T-cell (primary cell): ENCODE measurements around the gene VSIG10L. TPM values are rescaled to one million over a fixed set of nuclear protein-coding genes. Genes with fewer than 3 reads are reported as not detected.

Experiments
- ATAC-seq, 4 experiments: fragments of 200-7000 bp in 3 of 4; fragments of 150-1000 bp in 1 of 4; cut with Tn5 transposase; replicated peaks in 1 of 4; 1 replicate in 3 of 4; 2 replicates in 1 of 4; pipeline ENCODE4 v1.10.0; 2021; ENCODE audit warnings: moderate library complexity in 3 of 4, mild to moderate bottlenecking in 2 of 4, moderate number of reproducible peaks in 1 of 4
- CTCF ChIA-PET, 2 donors: fragments of 300-600 bp; sonication (Branson Sonifier 250); formaldehyde crosslinking; loops; one replicate each; lab custom pipeline; 2022; ENCODE audit warnings: antibody characterized with exemption in 2 of 2; lab: Charles Lee
- POLR2A ChIA-PET, 2 donors: fragments of 300-600 bp; sonication (Branson Sonifier 250); formaldehyde crosslinking; loops; one replicate each; lab custom pipeline; 2022; ENCODE audit warnings: antibody characterized with exemption in 2 of 2; lab: Charles Lee
- DNase-seq, 35 experiments: peaks; one replicate each; pipeline versions ENCODE4 v3.0.0 to v3.0.0-alpha.2; 2013 to 2023
- H3K27ac ChIP-seq: one replicate; pipeline ENCODE4 v1.5.1; 2013; ENCODE audit warnings: low read length
- H3K27me3 ChIP-seq, 2 experiments: replicated peaks in 1 of 2; 1 replicate in 1 of 2; 2 replicates in 1 of 2; pipeline versions ENCODE4 v1.6.1 to v1.7.0; 2013; ENCODE audit warnings: low read length in 1 of 2, mixed read lengths in 1 of 2; ENCODE audit not compliant: control insufficient read depth in 2 of 2, insufficient read depth in 2 of 2; ENCODE audit errors: extremely low read depth in 1 of 2
- H3K36me3 ChIP-seq, 2 donors: 1 replicate in 1 of 2; 2 replicates in 1 of 2; pipeline versions ENCODE4 v1.6.1 to v1.7.0; 2013; ENCODE audit warnings: low read length in 1 of 2; ENCODE audit not compliant: control insufficient read depth in 2 of 2, insufficient read depth in 1 of 2; ENCODE audit errors: extremely low read depth in 1 of 2
- H3K4me1 ChIP-seq, 2 experiments: 1 replicate in 1 of 2; 2 replicates in 1 of 2; pipeline versions ENCODE4 v1.6.1 to v1.7.0; 2013; ENCODE audit warnings: low read length in 2 of 2, mixed read lengths in 1 of 2; ENCODE audit not compliant: insufficient read depth in 2 of 2, control insufficient read depth in 1 of 2; ENCODE audit errors: extremely low read depth in 1 of 2
- H3K4me3 ChIP-seq, 2 donors: 1 replicate in 1 of 2; 2 replicates in 1 of 2; pipeline versions ENCODE4 v1.5.1 to v1.7.0; 2013; ENCODE audit warnings: mild to moderate bottlenecking in 2 of 2, low read length in 1 of 2, moderate library complexity in 1 of 2; ENCODE audit not compliant: control insufficient read depth in 1 of 2; ENCODE audit errors: extremely low read depth in 1 of 2
- H3K9me3 ChIP-seq: 2 replicates; pipeline ENCODE4 v1.7.0; 2013
- H3K27ac Mint-ChIP-seq, 2 donors: one replicate each; pipeline ENCODE4 v1.8.0; 2020 to 2021; ENCODE audit warnings: mild to moderate bottlenecking in 2 of 2, mixed read lengths in 2 of 2
- H3K27me3 Mint-ChIP-seq, 2 donors: one replicate each; pipeline ENCODE4 v1.8.0; 2021 to 2022; ENCODE audit warnings: mixed read lengths in 2 of 2
- H3K36me3 Mint-ChIP-seq: one replicate; pipeline ENCODE4 v1.8.0; 2021; ENCODE audit warnings: mixed read lengths
- H3K4me1 Mint-ChIP-seq, 3 donors: one replicate each; pipeline ENCODE4 v1.8.0; 2020 to 2022; ENCODE audit warnings: mixed read lengths in 3 of 3, mild to moderate bottlenecking in 1 of 3
- H3K4me3 Mint-ChIP-seq, 3 donors: one replicate each; pipeline ENCODE4 v1.8.0; 2020 to 2022; ENCODE audit warnings: mild to moderate bottlenecking in 3 of 3, mixed read lengths in 3 of 3, moderate library complexity in 3 of 3
- H3K9me3 Mint-ChIP-seq, 3 donors: one replicate each; pipeline ENCODE4 v1.8.0; 2020 to 2022; ENCODE audit warnings: mixed read lengths in 3 of 3
- WGBS: methylation state at CpG from one replicate; pipeline ENCODE4 v1.1.5; 2013; ENCODE audit warnings: missing lambda C conversion rate; ENCODE audit not compliant: insufficient coverage; 5-methylcytosine and 5-hydroxymethylcytosine counted together
- total RNA-seq, 35 experiments: library from RNA in 6 of 35; stranded (reverse) in 6 of 35; fragments of 120-200 nt in 1 of 35; gene quantifications; one replicate each; pipeline versions ENCODE4 v1.2.1 to v1.2.4 and lab custom pipeline; 2013 to 2026

VSIG10L gene
- total RNA-seq, 5 donors from 2014 or later (not counting 1 experiment from before 2014, with no cell fraction given): 0.18 to 0.70 (median 0.39) TPM

DNA sequence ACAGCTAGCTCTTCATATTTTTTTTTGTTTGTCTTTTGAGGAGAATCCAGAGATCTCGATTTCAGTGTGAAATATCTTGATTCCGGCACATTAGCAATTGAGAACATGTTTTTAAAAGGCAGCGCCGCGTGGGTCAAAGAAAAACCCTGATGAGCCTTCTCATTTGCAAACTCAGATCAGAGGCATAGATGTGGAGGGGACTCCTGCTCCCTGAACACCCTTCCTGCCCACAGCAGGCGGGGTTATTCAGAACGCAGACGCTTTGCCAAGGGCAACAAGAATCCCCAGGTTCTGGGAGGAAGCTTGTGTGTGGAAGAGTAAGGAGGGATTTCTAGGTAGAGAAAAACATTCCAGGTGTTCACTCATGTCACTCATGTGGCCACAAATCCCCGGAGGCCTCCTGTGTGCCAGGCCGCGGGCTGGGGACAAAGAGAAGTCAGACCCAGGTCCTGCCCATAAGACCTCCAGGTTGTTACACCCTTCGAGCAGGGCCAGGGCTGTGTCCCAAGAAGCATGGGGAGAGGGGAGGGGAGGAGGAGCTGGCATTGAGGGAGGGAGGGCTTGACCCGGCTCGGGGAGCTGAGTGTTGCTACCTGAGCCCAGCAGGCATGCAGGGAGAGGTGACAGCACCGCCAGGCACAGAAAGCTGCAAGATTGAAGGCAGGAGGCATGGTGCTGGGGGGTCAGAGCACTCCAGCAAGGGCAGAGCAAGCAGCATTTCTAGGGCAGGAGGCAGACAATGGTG is 46.4 kb downstream of the VSIG10L start:
- H3K27ac ChIP-seq: no peak overlapping the region
- H3K36me3 Mint-ChIP-seq: no peaks in the 10 kb centered on the region

DNA sequence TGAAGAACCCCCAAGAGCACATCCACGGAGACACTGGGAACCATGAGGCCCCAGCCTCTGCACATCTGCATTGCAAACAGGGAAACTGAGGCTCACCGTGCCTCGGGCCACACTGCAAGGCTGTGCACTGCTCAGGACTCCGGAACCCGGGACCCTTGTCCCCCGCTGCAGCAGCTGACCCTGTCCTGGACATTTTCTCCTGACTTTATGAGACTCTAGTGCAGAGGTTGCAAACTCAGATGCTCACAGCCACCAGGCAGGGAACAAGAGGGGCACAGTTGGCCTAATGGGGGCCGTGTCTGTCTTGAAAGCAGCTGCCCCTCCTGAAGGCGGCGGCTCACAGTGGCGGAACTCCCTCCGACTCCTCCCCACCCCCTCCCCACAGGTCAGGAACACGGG is 47.0 kb downstream of the VSIG10L start:
- Histone ChIP-seq H3K27ac (no peak overlapping the region), H3K27me3 (peaks cover 0 to 48% of the 10 kb centered on the region in 2 experiments), H3K4me1 (no peaks in the 10 kb centered on the region), H3K4me3 (no peak overlapping the region), H3K9me3 (no peaks in the 10 kb centered on the region), H3K36me3 (no peaks in the 10 kb centered on the region)
- ChIA-PET CTCF (no interaction called here), POLR2A (no interaction called here)
- ATAC-seq (no peak), DNase-seq (no peak)
- H3K27me3 Mint-ChIP-seq: peaks cover 21 to 44% of the 10 kb centered on the region in 2 donors
- H3K4me1 Mint-ChIP-seq: no peaks in the 10 kb centered on the region
- WGBS: 75% methylated on average over 6 of the region's 12 CpGs
- no peaks in the 10 kb centered on the region for H3K9me3 Mint-ChIP-seq
- H3K36me3 Mint-ChIP-seq: no peaks in the 10 kb centered on the region
- no peak overlapping the region for H3K27ac Mint-ChIP-seq
- no peak overlapping the region for H3K4me3 Mint-ChIP-seq

More for the DNA sequence above, 46.4 kb downstream of the VSIG10L start:
- POLR2A ChIA-PET: no interaction called here
- Histone ChIP-seq H3K36me3 (no peaks in the 10 kb centered on the region), H3K9me3 (no peaks in the 10 kb centered on the region), H3K4me1 (no peaks in the 10 kb centered on the region), H3K4me3 (no peak overlapping the region), H3K27me3 (peaks cover 0 to 48% of the 10 kb centered on the region in 2 experiments)
- H3K9me3 Mint-ChIP-seq: no peaks in the 10 kb centered on the region
- peaks cover 21 to 47% of the 10 kb centered on the region in 2 donors for H3K27me3 Mint-ChIP-seq
- WGBS: 75% methylated on average over 7 of the region's 15 CpGs
- no peak overlapping the region for H3K27ac Mint-ChIP-seq
- H3K4me3 Mint-ChIP-seq: no peak overlapping the region
- CTCF ChIA-PET: no interaction called here
- H3K4me1 Mint-ChIP-seq: no peaks in the 10 kb centered on the region
- no peak for DNase-seq
- ATAC-seq: no peak

DNA sequence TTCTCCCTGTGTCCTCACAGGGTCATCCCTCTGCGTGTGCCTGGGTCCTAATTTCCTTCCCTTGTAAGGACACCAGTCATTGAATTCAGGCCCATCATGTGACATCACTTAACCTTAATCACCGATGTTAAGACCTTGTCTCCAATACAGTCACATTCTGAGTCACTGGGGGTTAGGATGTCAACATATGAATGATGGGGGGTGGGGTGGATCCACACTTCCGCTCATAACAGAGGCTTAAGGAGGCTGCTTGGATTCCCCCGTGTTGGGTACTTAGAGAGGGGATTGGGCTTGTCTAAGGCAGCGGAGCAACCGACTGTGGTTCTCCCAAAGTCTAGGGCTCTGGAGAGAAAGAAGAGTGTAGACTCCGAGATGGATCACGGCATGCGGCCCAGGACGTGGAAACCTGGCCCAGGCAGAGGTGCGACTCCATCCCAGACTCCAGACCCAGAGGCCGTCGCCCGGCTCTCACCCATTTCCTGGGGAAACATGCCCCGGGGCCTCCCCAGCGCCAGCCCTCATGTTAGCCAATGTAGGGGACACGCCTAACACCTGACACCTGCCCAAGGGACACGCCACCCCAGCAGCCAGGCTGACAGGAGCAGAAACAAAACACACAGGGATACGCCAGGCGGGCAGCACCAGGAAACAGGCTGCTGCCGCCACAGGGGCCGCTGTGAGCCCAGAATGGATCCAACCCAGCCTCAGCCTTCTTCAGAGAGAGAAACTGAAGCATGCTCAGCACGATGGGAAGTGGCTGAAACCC is 47.5 kb downstream of the VSIG10L start:
- no peak for DNase-seq
- CTCF ChIA-PET: no interaction called here
- POLR2A ChIA-PET: no interaction called here

DNA sequence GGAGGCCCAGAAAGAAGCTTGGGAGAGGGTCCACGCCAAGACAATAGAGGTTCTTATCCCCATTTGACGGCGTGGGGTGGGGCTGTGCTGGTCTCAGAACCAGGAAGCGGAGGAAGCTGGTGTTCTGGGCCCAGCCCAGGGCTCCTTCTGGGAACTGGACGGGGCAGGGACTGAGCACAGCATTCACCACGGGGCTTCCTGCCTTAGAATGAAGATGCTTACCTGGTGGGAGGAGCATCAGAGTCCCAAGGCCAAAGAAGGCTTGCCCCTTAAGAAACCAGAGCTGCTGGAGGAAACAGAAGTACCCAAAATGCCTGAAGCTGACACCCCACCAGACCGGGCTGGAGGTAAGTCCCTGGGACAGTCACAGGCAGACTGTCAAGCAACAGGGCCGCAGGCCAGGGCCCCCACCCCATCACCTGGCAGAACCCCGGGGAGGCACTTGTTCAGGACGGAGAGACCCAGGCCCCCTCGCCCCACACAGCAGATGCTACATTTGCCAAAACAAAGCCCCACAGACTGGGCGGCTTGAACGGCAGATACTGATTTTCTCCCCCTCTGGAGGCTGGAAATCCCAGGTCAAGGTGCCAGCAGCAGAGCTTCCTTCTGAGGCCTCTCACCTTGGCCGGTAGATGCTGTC is 48.2 kb downstream of the VSIG10L start:
- no peak overlapping the region for H3K27ac Mint-ChIP-seq
- H3K27ac ChIP-seq: no peak overlapping the region
- no peak overlapping the region for H3K4me3 ChIP-seq
- no peaks in the 10 kb centered on the region for H3K9me3 ChIP-seq
- no peaks in the 10 kb centered on the region for H3K9me3 Mint-ChIP-seq
- DNase-seq (no peak), ATAC-seq (no peak)
- WGBS: 84% methylated on average over 14 of the region's 14 CpGs
- H3K36me3 ChIP-seq: no peaks in the 10 kb centered on the region
- no peaks in the 10 kb centered on the region for H3K36me3 Mint-ChIP-seq
- no peak overlapping the region for H3K4me3 Mint-ChIP-seq
- H3K4me1 Mint-ChIP-seq: no peaks in the 10 kb centered on the region
- ChIA-PET POLR2A (no interaction called here), CTCF (no interaction called here)
- H3K27me3 Mint-ChIP-seq: peaks cover 21 to 42% of the 10 kb centered on the region in 2 donors
- no peaks in the 10 kb centered on the region for H3K4me1 ChIP-seq
- H3K27me3 ChIP-seq: peaks cover 0 to 39% of the 10 kb centered on the region in 2 experiments

More for the DNA sequence above, 47.5 kb downstream of the VSIG10L start:
- Histone ChIP-seq H3K27ac (no peak overlapping the region), H3K36me3 (no peaks in the 10 kb centered on the region), H3K9me3 (no peaks in the 10 kb centered on the region), H3K4me3 (no peak overlapping the region), H3K27me3 (peaks cover 0 to 46% of the 10 kb centered on the region in 2 experiments), H3K4me1 (no peaks in the 10 kb centered on the region)
- no peaks in the 10 kb centered on the region for H3K4me1 Mint-ChIP-seq
- H3K4me3 Mint-ChIP-seq: no peak overlapping the region
- no peaks in the 10 kb centered on the region for H3K36me3 Mint-ChIP-seq
- 77% methylated on average over 22 of the region's 23 CpGs for WGBS
- peaks cover 21 to 44% of the 10 kb centered on the region in 2 donors for H3K27me3 Mint-ChIP-seq
- H3K27ac Mint-ChIP-seq: no peak overlapping the region
- no peak for ATAC-seq
- H3K9me3 Mint-ChIP-seq: no peaks in the 10 kb centered on the region

DNA sequence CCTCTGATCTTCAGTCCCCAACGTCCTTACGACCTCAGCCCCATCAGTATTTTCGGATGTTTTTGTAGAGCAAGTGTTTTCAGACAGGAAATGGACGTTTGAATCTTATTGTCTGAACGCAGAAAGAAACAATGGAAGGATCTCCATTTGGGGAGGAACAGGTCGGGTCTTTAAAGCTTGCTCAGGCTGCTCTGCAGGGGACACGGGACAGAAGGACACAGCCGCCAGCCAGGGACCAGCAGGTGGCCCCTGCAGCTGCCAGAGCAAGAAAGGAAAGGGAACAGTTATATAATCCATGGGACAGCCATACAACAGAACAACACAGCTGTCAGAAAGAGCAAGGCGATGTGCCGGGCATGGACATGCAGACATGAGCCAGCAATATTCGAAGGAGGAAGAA is 49.0 kb downstream of the VSIG10L start:
- H3K4me3 Mint-ChIP-seq: no peak overlapping the region
- no peak overlapping the region for H3K4me3 ChIP-seq
- DNase-seq: no peak
- H3K36me3 Mint-ChIP-seq: no peaks in the 10 kb centered on the region
- H3K27me3 Mint-ChIP-seq: peaks cover 21 to 42% of the 10 kb centered on the region in 2 donors
- H3K27ac ChIP-seq: no peak overlapping the region
- H3K4me1 Mint-ChIP-seq: no peaks in the 10 kb centered on the region
- CTCF ChIA-PET: no interaction called here
- POLR2A ChIA-PET: no interaction called here
- no peaks in the 10 kb centered on the region for H3K36me3 ChIP-seq
- peaks cover 0 to 35% of the 10 kb centered on the region in 2 experiments for H3K27me3 ChIP-seq
- no peak for ATAC-seq
- H3K27ac Mint-ChIP-seq: no peak overlapping the region
- no peaks in the 10 kb centered on the region for H3K9me3 ChIP-seq
- no peaks in the 10 kb centered on the region for H3K9me3 Mint-ChIP-seq
- H3K4me1 ChIP-seq: no peaks in the 10 kb centered on the region
- 64% methylated on average over 11 of the region's 11 CpGs for WGBS

DNA sequence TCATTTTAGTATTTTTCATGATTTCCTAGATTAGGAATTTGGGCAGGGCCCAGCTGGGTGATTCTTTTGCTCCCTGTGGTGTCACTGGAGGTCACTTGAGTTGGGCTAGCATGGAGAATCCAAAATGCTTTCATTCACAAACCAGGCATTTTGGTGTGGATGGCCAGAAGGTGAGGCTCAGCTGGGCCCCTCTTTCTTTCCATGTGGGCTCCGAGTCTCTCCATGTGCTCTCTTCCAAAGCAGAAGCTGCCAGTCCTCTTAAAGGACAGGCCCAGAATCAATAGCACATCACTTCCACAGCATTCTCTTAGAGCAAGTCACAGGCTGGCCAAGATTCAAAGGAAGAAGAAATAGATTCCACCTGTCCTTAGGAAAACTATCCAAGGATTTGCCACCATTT is 52.3 kb downstream of the VSIG10L start:
- H3K4me3 Mint-ChIP-seq: no peak overlapping the region
- no peaks in the 10 kb centered on the region for H3K36me3 ChIP-seq
- CTCF ChIA-PET: no interaction called here
- DNase-seq (no peak), ATAC-seq (no peak)
- H3K9me3 ChIP-seq: no peaks in the 10 kb centered on the region
- no peaks in the 10 kb centered on the region for H3K9me3 Mint-ChIP-seq
- no peaks in the 10 kb centered on the region for H3K4me1 Mint-ChIP-seq
- no peaks in the 10 kb centered on the region for H3K4me1 ChIP-seq
- WGBS: no CpG with 5 or more reads among the region's 1 CpG
- peaks cover 14 to 23% of the 10 kb centered on the region in 2 donors for H3K27me3 Mint-ChIP-seq
- POLR2A ChIA-PET: no interaction called here
- H3K27ac ChIP-seq: no peak overlapping the region
- H3K36me3 Mint-ChIP-seq: no peaks in the 10 kb centered on the region
- no peak overlapping the region for H3K27ac Mint-ChIP-seq
- H3K4me3 ChIP-seq: no peak overlapping the region
- H3K27me3 ChIP-seq: peaks cover 2 to 25% of the 10 kb centered on the region in 2 experiments
